Activated naive CD4-positive, alpha-beta T cell treated with Interleukin-2 at 50 U/mL for 16 hours (primary cell): ENCODE data around the gene SHB.

Experiments
- DNase-seq: peaks from one replicate; pipeline ENCODE4 v3.0.0-alpha.2; 2020

SHB gene

DNA sequence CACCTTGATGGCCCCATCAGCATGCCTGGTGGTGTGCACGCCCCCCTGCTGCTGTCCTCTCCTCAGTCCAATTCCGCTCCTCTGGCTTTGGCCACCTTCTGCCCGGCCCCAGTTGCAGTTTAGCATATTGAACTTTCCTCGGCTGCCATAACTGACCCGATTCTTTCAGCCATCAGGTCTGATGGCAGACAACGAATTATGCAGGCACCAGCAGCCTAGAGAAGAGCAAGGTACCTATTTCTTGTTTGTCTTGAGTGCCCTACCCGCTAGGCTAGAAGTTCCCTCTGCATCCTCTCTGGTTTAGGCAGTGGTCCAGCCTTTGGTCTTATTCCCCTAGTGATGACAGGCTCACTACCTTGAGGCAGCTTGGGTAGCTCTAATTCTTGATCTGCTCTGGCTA is 122.1 kb downstream of the SHB start:
- no peak for DNase-seq

DNA sequence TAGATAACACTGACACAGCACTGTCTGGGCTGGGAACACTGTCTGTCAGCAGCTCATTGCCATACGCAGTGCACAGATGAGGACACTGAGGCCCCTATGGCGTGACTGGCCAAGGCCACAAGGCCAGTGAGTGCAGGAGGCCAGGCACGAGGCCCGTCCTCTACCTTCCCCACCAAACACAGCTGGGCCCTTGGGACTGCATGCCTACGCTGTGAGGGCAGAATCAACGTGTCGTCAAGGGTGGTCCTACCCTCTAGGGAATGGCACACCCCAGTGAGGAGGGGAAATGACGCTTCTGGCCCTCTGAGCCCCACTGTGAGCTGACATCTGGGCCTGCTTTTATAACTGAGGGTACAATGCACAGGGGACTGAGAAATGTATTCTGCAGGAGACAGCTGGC is 123.0 kb downstream of the SHB start:
- DNase-seq = no peak

DNA sequence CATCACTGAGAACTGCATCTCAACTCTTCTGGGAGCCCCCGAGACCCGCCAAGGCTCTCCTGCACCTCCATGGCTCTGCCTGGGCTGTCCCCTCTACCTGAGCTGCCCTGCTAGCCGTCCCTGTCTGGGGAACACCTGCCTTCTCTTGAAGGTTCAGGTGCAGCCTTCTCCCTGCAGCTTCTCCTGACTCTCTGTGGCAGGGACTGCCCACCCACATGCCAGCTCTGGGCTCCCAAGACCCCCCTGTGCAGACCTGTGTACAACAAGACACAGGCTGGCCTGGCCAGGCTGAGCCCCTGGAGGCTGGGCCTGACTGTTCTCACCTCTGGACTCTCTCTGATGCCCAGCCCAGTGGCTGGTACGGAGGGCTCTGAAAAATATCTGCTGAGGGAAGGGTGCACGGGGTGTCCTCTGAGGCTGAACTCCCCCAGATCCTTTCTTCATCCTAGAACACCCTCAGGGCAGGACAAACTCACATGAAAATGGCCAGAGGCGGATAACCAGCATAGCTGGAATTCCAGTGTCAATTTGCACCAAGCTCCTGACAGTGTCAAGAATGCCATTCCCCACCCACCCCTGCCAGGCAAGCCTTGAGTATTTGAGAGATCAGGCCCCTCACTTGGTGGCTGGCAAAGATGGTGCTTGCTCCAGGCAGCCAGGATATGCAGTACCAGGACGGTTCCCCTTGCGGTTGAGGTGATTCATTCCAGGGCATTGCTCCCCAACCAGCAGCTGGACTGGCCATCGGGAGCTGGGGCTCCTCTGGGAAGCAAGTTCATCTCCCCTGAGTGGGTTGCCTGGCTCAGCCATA is 124.2 kb downstream of the SHB start:
- no peak for DNase-seq

DNA sequence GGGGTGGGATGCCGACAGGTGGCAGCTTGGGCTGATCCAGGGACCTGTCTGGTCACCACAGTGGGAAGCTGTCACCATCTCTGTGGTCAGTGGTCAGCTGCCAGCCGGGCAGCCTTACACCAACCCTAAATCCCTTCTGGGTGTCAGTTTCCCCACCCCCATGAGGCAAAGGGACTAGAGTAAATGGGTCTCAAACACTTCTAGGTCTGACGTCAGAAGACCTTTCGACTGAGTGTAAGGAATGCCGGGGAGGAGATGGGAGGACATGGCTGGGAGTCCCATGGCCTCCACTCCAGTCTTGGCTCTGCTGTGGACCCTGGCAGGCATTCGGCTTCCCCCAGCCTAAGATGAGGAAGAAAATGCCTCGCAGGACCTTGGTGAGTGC is 124.8 kb downstream of the SHB start:
- DNase-seq = no peak

DNA sequence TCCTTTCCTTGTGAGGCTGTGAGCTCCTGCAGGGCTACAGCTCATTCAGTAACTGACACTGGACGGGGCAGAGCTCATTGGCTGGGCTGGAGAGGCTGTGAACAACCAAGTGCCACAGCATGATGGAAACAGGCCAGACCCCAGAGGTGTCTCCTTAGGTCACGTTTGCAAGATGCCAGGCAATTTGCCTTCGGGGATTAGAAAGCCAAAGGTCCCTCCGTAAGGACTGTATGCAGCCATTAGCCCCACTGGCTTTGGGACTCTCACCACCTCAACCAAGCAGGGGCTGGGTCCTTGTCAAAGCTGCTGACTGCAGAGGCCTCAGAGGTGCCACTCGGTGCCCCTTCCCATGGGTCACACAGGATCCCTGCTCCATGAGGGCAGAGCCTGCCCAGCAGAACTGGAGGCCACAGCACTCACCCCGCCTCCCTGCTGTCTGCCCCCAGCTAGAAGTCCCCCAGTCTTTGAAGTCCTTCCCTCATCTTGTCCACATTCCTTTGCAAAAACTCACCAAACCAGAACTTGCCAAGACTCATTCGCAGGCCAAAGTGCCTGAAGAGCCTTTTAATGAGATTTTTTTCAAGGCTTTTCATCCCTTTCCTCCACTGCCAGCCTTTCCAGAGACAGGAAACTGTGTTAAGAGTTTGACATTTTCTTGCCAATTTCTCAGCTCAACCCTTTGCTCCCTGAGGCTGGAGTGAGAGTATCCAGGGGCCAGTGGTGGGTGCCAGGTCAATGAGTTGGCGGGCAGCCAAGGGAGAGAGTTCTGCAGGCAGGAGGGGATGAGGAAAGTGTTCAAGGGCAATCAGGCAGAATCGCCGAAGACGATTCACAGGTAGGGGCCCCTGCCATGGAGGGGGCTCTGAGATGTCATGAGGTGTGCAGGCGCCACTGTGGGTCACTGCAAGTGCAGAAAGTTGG is 125.4 kb downstream of the SHB start:
- no peak for DNase-seq

DNA sequence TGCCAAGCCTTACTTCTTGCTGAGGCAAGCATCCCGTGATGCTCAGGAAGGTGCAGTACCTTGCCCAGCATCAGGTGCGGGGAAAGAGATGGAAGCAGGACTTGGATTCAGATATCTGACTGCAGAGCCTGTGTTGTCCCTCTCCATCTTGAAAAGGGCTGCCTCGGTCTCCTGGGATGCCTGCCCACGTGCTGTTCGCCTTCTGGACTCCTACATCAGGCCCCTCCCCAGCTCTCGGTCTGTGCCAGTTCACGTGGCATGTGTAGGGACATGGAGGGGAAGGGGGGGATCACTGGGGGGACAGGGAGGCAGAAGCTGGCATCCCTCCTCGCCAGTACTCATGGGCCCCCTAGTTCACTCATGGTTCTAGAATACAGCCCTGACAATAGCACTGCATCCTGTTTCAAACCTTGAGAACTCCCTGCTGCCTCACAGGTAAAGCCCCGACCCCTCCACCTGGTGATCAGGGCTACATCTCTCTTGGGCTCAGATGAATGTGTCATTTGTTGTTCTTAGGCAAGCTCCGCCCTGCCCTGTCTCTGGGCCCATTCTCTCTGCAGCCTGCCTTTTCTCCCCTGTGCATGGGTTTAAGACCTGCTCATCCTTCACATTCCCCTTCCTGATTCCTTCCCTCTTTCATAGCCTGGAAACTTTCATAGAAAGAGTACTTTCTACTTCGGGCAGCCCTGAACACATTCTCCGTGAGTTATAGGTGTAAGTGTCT is 126.2 kb downstream of the SHB start:
- DNase-seq = no peak

DNA sequence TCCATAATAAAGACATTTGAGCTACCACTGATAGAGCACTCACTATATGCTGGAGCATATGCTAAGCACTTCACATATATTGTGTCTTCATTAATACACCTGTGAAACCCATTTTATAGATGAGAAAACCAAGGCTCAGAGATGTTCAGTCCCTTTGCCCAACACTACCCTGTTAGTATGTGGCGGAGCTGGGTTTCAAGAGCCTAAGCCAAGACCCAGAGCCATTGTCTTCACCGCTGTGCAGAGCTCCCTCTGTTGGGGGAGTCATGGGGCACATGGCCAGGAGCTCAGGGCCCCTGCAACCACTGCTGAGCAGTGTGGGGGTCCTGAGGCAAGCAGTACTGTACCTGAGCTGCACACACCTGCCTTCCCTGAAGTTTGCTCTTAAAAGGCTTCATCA is 127.8 kb downstream of the SHB start:
- no peak for DNase-seq

DNA sequence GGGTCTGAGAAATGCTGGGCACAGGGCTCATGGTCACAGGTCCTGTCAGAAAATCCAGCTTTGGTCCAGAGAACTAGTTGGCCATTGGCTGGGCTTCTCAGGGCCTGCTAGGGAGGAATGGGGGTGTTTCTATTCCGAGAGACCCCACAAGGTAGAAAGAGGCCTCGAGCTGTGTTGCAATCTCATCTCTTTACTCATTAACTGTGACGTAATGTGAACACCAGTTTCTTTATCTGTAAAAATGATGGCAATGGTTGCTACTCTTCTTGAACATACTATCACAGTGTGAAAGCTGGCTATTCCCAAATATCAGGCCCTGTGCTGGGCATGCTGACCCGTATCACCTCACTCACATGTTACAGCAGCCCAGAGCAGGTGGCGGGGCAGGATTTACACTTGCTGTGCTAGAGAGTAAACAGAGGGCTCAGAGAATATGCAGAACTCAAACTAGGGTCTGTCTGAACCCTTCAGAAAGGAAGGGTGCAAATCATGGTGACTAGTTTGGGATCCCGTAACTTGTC is 129.4 kb downstream of the SHB start:
- no peak for DNase-seq

DNA sequence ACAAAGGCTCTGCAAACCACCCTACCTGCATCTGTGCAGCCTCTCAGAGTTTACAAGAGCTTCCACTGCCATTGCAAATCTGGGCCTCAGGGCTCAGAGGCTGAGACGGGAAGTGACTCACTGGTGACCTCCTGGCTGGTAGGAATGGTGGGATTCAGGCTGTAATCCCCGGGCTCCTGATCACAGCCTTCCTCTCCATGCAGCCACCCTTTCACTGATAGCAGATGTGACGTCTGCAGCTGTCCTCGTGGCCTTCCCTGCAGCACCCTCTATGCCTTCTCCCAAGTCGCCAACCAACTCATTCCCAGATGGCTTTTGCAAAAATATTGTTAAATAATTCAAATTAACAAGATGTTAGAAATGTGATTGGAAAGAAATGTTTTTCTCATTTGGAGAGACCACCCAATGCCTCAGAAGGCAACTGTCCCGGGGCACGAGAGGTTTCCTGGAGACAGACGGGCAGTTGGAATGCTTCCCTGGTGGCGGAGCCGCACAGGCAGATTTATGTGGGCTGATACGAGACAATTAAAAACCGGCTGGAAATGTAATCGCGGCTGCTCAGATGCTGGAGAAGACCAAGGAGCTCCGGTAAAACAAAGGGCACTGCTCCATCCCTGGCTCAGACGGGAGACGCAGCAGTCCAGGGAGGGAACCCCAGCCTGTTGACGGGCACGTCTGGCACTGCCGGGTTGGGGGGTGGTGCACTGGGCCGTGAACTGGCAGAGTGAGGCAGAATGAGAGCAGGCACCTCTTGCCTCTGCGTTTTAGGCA is 130.7 kb downstream of the SHB start:
- DNase-seq = no peak

DNA sequence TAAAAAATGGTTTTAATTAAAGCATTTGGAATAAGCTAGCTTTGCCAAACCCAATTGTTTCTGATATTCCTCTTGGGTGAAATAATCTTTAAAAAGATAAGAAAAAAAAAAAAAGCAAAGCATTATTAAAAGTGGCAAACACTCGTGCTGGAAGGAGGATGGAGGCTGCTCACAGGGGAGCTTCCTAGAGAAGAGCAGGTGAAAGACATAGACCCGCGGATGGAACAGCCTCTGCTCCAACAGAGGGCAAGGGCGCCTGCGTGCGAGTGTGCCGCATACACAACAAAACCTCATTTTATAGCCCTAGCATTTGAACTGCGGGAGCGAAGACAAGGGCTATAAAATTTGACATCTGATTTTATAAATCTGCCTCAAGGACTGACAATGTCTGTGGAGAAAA is 131.7 kb downstream of the SHB start:
- DNase-seq = no peak

DNA sequence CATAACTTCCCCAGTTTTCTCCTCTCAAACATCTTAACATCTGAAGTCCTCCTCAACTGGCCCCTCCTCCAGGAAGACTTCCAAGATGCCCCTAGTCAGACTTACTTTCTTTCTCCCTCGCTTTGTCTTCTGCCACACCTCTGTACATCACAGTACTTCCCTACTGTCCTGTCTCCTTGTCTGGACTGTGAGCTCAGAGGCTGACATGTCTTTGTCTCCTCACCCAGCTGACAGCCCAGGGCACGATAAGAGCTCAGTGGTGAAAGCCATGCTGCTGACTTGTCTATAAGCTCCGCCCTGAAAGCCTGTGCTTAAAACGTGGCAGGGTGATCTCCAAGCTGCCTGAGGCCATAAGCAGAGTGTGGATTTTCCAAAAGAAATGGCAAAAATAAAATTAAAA is 132.1 kb downstream of the SHB start:
- DNase-seq = no peak

DNA sequence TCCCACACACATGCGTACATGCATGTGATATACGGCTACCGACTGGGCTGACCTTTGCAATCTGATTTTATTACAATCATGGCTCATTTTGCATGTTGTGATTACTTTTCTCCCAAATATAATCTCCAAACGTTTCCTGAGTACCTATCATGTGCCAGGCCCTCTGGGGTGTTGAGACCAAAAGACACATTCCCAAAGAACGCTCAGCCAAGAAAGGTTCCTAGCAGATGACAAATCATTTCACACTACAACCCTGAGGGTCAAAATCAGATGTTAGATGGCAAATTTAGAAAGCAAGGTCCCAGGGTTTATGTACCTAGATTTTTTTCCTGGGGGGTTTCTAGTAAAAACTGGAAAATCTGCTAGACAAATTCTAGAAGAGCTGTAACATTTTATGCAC is 132.7 kb downstream of the SHB start:
- no peak for DNase-seq

DNA sequence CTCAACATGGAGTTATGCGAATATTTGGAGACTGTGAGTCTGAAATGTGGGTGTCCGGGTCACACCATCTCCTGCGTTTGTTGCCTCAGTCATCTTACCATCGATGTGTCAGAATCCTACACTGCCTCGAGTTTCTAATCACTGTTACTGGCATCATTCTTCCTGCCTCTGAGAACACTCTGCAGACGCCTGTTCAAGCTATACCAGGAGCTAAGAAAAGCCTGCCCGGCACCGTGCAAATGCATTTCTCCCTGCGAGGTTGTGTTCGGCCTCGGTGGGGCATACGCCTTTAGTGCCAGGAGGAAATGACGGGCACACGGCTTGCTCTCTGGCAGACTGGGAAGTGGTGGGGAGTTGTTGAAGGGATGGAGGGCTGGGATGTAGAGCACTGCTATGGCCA is 133.9 kb downstream of the SHB start:
- DNase-seq = no peak

DNA sequence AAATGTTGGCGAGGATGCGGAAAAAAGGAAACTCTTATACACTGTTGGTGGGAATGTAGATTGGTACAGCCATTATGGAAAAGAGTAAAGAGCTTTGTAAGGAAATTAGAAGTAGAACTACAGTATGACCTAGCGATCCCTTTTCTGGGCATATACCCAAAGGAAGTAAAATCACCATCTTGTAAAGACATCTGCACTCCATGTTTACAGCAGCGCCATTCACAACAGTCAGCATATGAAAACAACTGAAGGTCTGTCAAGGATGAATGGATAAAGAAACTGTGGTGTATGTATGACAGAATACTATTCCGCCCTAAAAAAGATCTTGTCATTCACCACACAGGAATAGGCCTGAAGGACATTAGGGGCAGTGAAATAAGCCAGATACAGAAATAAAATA is 137.4 kb downstream of the SHB start:
- no peak for DNase-seq

DNA sequence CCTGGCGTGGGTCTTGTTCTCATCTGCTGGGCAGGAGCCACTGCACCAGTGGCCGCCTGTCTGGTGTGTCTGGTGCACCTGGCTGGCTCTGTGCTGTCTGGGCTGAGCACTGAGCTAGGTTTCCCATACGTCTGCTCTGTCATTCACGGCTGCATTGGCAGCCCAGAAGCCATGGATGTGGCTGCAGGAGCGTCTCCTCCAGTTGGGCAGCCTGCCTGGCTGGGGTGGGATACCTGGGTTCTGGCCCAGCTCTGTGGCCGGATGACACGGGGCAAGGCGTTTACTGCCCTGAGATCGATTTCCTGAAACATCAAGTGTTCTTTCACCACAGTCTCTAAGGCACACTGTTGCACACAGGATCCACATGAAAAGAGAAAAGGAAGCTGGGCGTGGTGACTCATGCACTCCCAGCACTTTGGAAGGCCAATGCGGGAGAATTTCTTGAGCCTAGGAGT is 139.6 kb downstream of the SHB start:
- no peak for DNase-seq

DNA sequence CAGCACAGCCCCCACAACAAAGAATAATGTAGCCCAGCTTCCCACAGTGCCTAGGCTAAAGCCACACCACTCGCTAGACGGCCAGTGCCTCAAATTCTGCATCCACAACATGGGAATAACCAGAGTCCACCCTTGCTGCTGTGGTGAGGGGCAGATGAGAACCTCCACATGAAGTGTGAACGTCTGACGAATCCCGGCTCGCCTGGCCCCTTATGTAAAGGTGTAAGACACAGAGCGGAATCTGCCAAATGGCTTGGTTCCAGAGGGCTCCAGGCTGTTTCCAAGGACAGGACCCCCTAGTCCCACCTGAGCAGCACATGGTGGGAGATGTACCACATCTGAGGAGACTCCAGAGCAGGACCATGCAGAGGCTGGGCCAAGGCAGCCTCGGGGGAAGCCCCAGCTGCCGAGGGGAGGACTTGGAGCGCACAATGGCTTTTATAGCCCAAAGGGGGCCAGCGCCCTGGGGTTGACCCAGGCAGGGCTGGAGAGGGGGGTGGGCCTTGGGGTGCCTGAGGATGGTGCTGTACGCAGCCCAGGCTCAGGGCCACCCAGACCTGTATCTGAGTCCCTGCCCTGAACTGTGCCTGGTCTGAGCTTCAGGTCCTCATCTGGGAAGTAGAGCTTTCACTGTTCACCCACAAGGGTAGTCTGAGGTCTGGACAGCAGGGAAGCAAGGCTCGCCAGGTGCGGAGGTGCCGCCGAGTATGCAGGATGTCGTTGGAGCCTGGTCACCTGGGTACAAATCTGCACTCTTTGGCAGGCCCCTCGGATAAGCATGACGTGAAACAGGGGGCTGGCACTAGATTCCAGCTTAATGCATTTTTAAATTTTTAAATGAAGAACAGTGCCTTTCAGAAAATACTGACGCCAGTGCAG is 140.2 kb downstream of the SHB start:
- no peak for DNase-seq

DNA sequence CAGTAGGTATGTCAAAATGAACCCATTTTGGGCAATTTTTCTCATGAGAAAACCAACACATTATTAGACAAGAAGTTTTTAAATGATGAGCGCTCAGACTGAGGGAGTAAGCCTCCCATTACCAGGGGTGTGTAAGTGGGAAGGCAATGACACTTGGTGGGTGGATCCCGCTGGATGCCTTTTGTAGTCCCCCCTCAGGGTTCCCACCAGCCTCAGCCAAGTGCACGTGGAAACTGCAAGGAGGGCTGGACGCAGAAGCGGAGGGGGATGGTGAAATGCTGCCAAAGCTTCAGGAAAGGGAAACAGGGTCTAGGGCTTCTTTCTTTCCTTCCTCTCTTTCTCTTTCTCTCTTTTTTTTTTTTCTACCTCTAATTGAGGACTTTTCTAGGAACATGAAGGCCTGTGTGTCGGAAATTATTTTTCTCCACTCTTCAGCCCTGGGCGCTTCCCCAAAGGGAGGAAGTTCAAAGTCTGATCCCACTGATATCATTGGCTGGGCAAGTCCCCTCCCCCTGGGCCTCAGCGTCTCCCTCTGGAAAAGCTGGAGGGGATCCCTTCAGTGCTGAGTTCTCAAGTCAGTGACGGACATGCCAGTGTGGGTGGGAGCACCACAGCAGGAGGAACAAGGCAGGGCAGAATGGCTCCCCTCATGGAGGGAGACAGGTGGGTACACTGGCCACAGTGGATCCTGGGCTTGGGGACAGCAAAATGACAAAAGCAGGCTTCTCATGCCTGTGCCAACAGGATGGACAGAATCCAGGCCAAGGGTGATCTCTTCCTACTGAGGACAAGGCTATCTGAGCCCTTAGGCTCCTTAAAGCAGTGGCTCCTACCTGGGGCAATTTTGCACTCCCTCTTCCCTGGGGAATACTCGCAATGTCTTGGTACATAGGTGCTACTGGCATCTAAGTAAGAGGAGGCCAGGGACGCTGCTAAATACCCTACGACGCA is 141.2 kb downstream of the SHB start:
- DNase-seq = no peak

DNA sequence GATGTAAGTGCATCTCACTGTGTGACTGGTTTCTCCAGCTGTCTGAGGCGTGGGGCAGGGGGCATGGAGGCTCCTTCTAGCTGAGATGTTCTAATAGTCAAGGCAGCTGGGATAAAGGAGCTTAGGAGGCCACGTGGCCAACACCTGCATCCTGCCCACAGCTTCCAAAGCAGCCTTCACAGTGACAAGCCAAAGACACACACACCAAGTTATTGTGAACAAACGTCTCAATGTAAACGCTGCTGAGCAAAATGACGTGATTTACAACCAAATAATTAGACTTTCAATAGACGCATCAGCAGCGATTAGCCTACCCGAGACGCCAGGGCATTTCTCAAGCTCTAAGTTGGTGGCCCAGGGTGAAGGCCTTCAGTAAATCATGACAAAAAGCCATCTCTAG is 141.9 kb downstream of the SHB start:
- no peak for DNase-seq

DNA sequence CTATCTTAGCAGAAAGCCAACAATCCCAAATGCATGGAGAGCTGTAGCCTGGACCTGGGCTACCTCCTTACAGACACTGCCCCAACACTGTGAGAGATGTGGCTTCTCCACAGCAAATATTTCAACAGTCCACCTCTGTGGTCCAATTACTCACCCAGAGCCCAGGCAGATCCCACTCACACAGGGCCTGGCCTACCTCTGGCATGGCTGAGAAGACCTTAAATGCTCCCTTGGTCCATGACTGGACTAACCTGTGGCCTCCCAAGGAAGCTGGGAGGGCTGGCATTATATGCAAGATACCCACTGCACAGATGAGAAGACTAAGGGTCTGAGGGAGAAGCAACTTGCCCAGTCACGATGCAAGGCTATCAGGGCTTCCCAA is 142.3 kb downstream of the SHB start:
- DNase-seq = no peak
